Motor neuron (in vitro differentiated cells): ENCODE measurements around the gene LCAT. TPM values are rescaled to one million over a fixed set of nuclear protein-coding genes. Genes with fewer than 3 reads are reported as not detected.
A peak's percentile ranks its signal among the peaks of the same experiment; 100 is the strongest.
"Not testable (repeated sequence)": the region's sequence is repeated elsewhere in the genome, so short reads cannot be mapped to it uniquely, and the experiment has no call there.

Experiments
- ATAC-seq, 8 experiments: fragments of 200-7000 bp; cut with Tn5 transposase; replicated peaks in 6 of 8; 2 replicates each; pipeline ENCODE4 v1.8.0; 2021; ENCODE audit warnings: mild to moderate bottlenecking in 8 of 8, moderate library complexity in 8 of 8
- H3K27ac ChIP-seq, 2 donors: fragments of 250-450 bp; sonication (Bioruptor Pico); 2 replicates each; pipeline ENCODE4 v1.9.0; 2021; ENCODE audit warnings: antibody characterized with exemption in 2 of 2, mild to moderate bottlenecking in 2 of 2, moderate library complexity in 1 of 2
- H3K4me1 ChIP-seq, 2 donors: fragments of 250-450 bp; sonication (Bioruptor Pico); replicated peaks in 1 of 2; 2 replicates each; pipeline ENCODE4 v1.6.1; 2021; ENCODE audit warnings: antibody characterized with exemption in 2 of 2, mild to moderate bottlenecking in 2 of 2, moderate library complexity in 1 of 2
- H3K4me3 ChIP-seq, 5 donors: fragments of 250-450 bp; sonication (Bioruptor Pico); 2 replicates each; pipeline ENCODE4 v1.9.0; 2021; ENCODE audit warnings: antibody characterized with exemption in 5 of 5, mild to moderate bottlenecking in 5 of 5, moderate library complexity in 4 of 5
- WGBS, 10 experiments: fragments of 450-650 bp; shearing (Covaris generic); methylation state at CpG; one replicate each; pipeline ENCODE4 v1.0.0; 2022; 5-methylcytosine and 5-hydroxymethylcytosine counted together
- in situ Hi-C, 9 experiments: fragments of 400-800 bp; cut with MboI; loops; one replicate each; pipeline ENCODE4 v1.15.0; 2021; ENCODE audit warnings: low sequenced_read_pairs in 9 of 9, low pct_unique_long_range_greater_than_20kb in 2 of 9; ENCODE audit not compliant: unreplicated experiment in 9 of 9
- total RNA-seq, 8 experiments: library from RNA; unstranded; fragments of 300-600 nt; gene quantifications; 2 replicates each; pipeline versions ENCODE4 v1.2.3 to v1.2.4, GENCODE V29; 2022

LCAT gene
- total RNA-seq, 8 experiments from 2014 or later, result 3.2 to 20.0 (median 8.0) TPM

- H3K27ac ChIP-seq, result peak overlapping the region; percentile 43 to 71
- in situ Hi-C loops, result no loop called here
- H3K4me3 ChIP-seq, result no peak overlapping the region
- peak in 7 of 8 experiments; percentile 29 to 98 (median 97) for ATAC-seq
- 20 to 60% (median 57%) methylated on average over 1 to 3 of the region's 4 CpGs; no CpG with 5 or more reads in 5 of the 10 experiments for WGBS, 10 experiments
- H3K4me1 ChIP-seq, result peaks cover 0 to 10% of the 10 kb centered on the region in 2 donors
Measured at GRCh38 chr16:67917852-67918236, 26.1 kb downstream of the LCAT start.

GRCh38 chr16:67917140-67917851 is 26.6 kb downstream of the LCAT start:
- Histone ChIP-seq H3K4me3 (no peak overlapping the region), H3K27ac (peak overlapping the region; percentile 22 to 71), H3K4me1 (peaks cover 0 to 10% of the 10 kb centered on the region in 2 donors)
- ATAC-seq, result peak in 5 of 8 experiments; percentile 63 to 71 (median 70)
- in situ Hi-C loops, result no loop called here
- 5 to 83% (median 41%) methylated on average over 1 to 5 of the region's 6 CpGs; no CpG with 5 or more reads in 3 of the 10 experiments for WGBS, 10 experiments

GRCh38 chr16:67915831-67916723 is 27.8 kb downstream of the LCAT start:
- Histone ChIP-seq H3K27ac (no peak overlapping the region), H3K4me3 (no peak overlapping the region), H3K4me1 (peaks cover 0 to 10% of the 10 kb centered on the region in 2 donors)
- WGBS, 10 experiments, result 43 to 100% (median 87%) methylated on average over 1 to 3 of the region's 7 CpGs; no CpG with 5 or more reads in 4 of the 10 experiments
- peak in 3 of 8 experiments; percentile 6 to 20 (median 17) for ATAC-seq
- in situ Hi-C loops, result no loop called here

- peaks cover 0 to 10% of the 10 kb centered on the region in 2 donors for H3K4me1 ChIP-seq
- peak in 1 of 8 experiments; percentile 84 for ATAC-seq
- H3K4me3 ChIP-seq, in situ Hi-C loops, H3K27ac ChIP-seq: not testable (repeated sequence)
- no CpG with 5 or more reads among the region's 2 CpGs for WGBS, 10 experiments
Measured at GRCh38 chr16:67915496-67915769, 28.5 kb downstream of the LCAT start.

- in situ Hi-C loops, result no loop called here
- Histone ChIP-seq H3K4me1 (peaks cover 0 to 10% of the 10 kb centered on the region in 2 donors), H3K27ac (no peak overlapping the region), H3K4me3 (no peak overlapping the region)
- WGBS, 10 experiments, result 53 to 100% (median 84%) methylated on average over 1 to 5 of the region's 7 CpGs; no CpG with 5 or more reads in 4 of the 10 experiments
- ATAC-seq, result peak in 1 of 8 experiments; percentile 34
Measured at GRCh38 chr16:67914758-67915495, 29.0 kb downstream of the LCAT start.

- Histone ChIP-seq H3K27ac (no peak overlapping the region), H3K4me1 (no peaks in the 10 kb centered on the region), H3K4me3 (no peak overlapping the region)
- WGBS, 10 experiments, result 63 to 100% (median 80%) methylated on average over 1 of the region's 2 CpGs; no CpG with 5 or more reads in 5 of the 10 experiments
- in situ Hi-C loops, result no loop called here
- peak; percentile 79 to 99 (median 92) for ATAC-seq
Measured at GRCh38 chr16:67910158-67910557, 33.8 kb downstream of the LCAT start.

- H3K4me1 ChIP-seq, result no peaks in the 10 kb centered on the region
- H3K27ac ChIP-seq, result no peak overlapping the region
- 40 to 100% (median 96%) methylated on average over 1 to 9 of the region's 36 CpGs; no CpG with 5 or more reads in 4 of the 10 experiments for WGBS, 10 experiments
- no peak overlapping the region for H3K4me3 ChIP-seq
- in situ Hi-C loops, result no loop called here
- no peak for ATAC-seq
Measured at GRCh38 chr16:67909056-67909742, 34.7 kb downstream of the LCAT start.

GRCh38 chr16:67907397-67908180 is 36.3 kb downstream of the LCAT start:
- in situ Hi-C loops, result no loop called here

GRCh38 chr16:67902831-67903230 is 41.1 kb downstream of the LCAT start:
- in situ Hi-C loops, result no loop called here
- ATAC-seq, result no peak
- Histone ChIP-seq H3K4me1 (no peaks in the 10 kb centered on the region), H3K27ac (no peak overlapping the region), H3K4me3 (no peak overlapping the region)
- WGBS, 10 experiments, result 89 to 100% (median 96%) methylated on average over 2 to 4 of the region's 4 CpGs; no CpG with 5 or more reads in 3 of the 10 experiments

More at GRCh38 chr16:67907397-67908180, 36.3 kb downstream of the LCAT start:
- no peaks in the 10 kb centered on the region for H3K4me1 ChIP-seq
- H3K4me3 ChIP-seq, result no peak overlapping the region
- 89 to 100% (median 95%) methylated on average over 1 to 11 of the region's 11 CpGs; no CpG with 5 or more reads in 3 of the 10 experiments for WGBS, 10 experiments
- ATAC-seq, result peak in 2 of 8 experiments; percentile 51 to 71
- H3K27ac ChIP-seq, result no peak overlapping the region

- H3K27ac ChIP-seq, result no peak overlapping the region
- 82 to 100% (median 98%) methylated on average over 1 to 4 of the region's 5 CpGs; no CpG with 5 or more reads in 2 of the 10 experiments for WGBS, 10 experiments
- no peak for ATAC-seq
- H3K4me1 ChIP-seq, result peaks cover 0 to 2% of the 10 kb centered on the region in 2 donors
- H3K4me3 ChIP-seq, result no peak overlapping the region
- in situ Hi-C loops, result no loop called here
Measured at GRCh38 chr16:67901734-67902133, 42.2 kb downstream of the LCAT start.

- Histone ChIP-seq H3K4me1 (peaks cover 10 to 11% of the 10 kb centered on the region in 2 donors), H3K27ac (no peak overlapping the region), H3K4me3 (no peak overlapping the region)
- WGBS, 10 experiments, result 46 to 100% (median 78%) methylated on average over 1 to 3 of the region's 3 CpGs; no CpG with 5 or more reads in 2 of the 10 experiments
- in situ Hi-C loops, result no loop called here
- ATAC-seq, result peak in 5 of 8 experiments; percentile 4 to 58 (median 11)
Measured at GRCh38 chr16:67897231-67897630, 46.7 kb downstream of the LCAT start.
